T-cell (primary cell): ENCODE data around the gene CD6. TPM values are rescaled to one million over a fixed set of nuclear protein-coding genes. Genes with fewer than 3 reads are reported as not detected.

Experiments used
- ATAC-seq, 4 experiments: fragments of 200-7000 bp in 3 of 4; fragments of 150-1000 bp in 1 of 4; cut with Tn5 transposase; replicated peaks in 1 of 4; 1 replicate in 3 of 4; 2 replicates in 1 of 4; pipeline ENCODE4 v1.10.0; 2021; ENCODE audit warnings: moderate library complexity in 3 of 4, mild to moderate bottlenecking in 2 of 4, moderate number of reproducible peaks in 1 of 4
- CTCF ChIA-PET, 2 donors: fragments of 300-600 bp; sonication (Branson Sonifier 250); formaldehyde crosslinking; loops; one replicate each; lab custom pipeline; 2022; ENCODE audit warnings: antibody characterized with exemption in 2 of 2; lab: Charles Lee
- POLR2A ChIA-PET, 2 donors: fragments of 300-600 bp; sonication (Branson Sonifier 250); formaldehyde crosslinking; loops; one replicate each; lab custom pipeline; 2022; ENCODE audit warnings: antibody characterized with exemption in 2 of 2; lab: Charles Lee
- DNase-seq, 35 experiments: peaks; one replicate each; pipeline versions ENCODE4 v3.0.0 to v3.0.0-alpha.2; 2013 to 2023
- H3K27ac ChIP-seq: one replicate; pipeline ENCODE4 v1.5.1; 2013; ENCODE audit warnings: low read length
- H3K27me3 ChIP-seq, 2 experiments: replicated peaks in 1 of 2; 1 replicate in 1 of 2; 2 replicates in 1 of 2; pipeline versions ENCODE4 v1.6.1 to v1.7.0; 2013; ENCODE audit warnings: low read length in 1 of 2, mixed read lengths in 1 of 2; ENCODE audit not compliant: control insufficient read depth in 2 of 2, insufficient read depth in 2 of 2; ENCODE audit errors: extremely low read depth in 1 of 2
- H3K36me3 ChIP-seq, 2 donors: 1 replicate in 1 of 2; 2 replicates in 1 of 2; pipeline versions ENCODE4 v1.6.1 to v1.7.0; 2013; ENCODE audit warnings: low read length in 1 of 2; ENCODE audit not compliant: control insufficient read depth in 2 of 2, insufficient read depth in 1 of 2; ENCODE audit errors: extremely low read depth in 1 of 2
- H3K4me1 ChIP-seq, 2 experiments: 1 replicate in 1 of 2; 2 replicates in 1 of 2; pipeline versions ENCODE4 v1.6.1 to v1.7.0; 2013; ENCODE audit warnings: low read length in 2 of 2, mixed read lengths in 1 of 2; ENCODE audit not compliant: insufficient read depth in 2 of 2, control insufficient read depth in 1 of 2; ENCODE audit errors: extremely low read depth in 1 of 2
- H3K4me3 ChIP-seq, 2 donors: 1 replicate in 1 of 2; 2 replicates in 1 of 2; pipeline versions ENCODE4 v1.5.1 to v1.7.0; 2013; ENCODE audit warnings: mild to moderate bottlenecking in 2 of 2, low read length in 1 of 2, moderate library complexity in 1 of 2; ENCODE audit not compliant: control insufficient read depth in 1 of 2; ENCODE audit errors: extremely low read depth in 1 of 2
- H3K9me3 ChIP-seq: 2 replicates; pipeline ENCODE4 v1.7.0; 2013
- H3K27ac Mint-ChIP-seq, 2 donors: one replicate each; pipeline ENCODE4 v1.8.0; 2020 to 2021; ENCODE audit warnings: mild to moderate bottlenecking in 2 of 2, mixed read lengths in 2 of 2
- H3K27me3 Mint-ChIP-seq, 2 donors: one replicate each; pipeline ENCODE4 v1.8.0; 2021 to 2022; ENCODE audit warnings: mixed read lengths in 2 of 2
- H3K36me3 Mint-ChIP-seq: one replicate; pipeline ENCODE4 v1.8.0; 2021; ENCODE audit warnings: mixed read lengths
- H3K4me1 Mint-ChIP-seq, 3 donors: one replicate each; pipeline ENCODE4 v1.8.0; 2020 to 2022; ENCODE audit warnings: mixed read lengths in 3 of 3, mild to moderate bottlenecking in 1 of 3
- H3K4me3 Mint-ChIP-seq, 3 donors: one replicate each; pipeline ENCODE4 v1.8.0; 2020 to 2022; ENCODE audit warnings: mild to moderate bottlenecking in 3 of 3, mixed read lengths in 3 of 3, moderate library complexity in 3 of 3
- H3K9me3 Mint-ChIP-seq, 3 donors: one replicate each; pipeline ENCODE4 v1.8.0; 2020 to 2022; ENCODE audit warnings: mixed read lengths in 3 of 3
- WGBS: methylation state at CpG from one replicate; pipeline ENCODE4 v1.1.5; 2013; ENCODE audit warnings: missing lambda C conversion rate; ENCODE audit not compliant: insufficient coverage; 5-methylcytosine and 5-hydroxymethylcytosine counted together
- total RNA-seq, 35 experiments: library from RNA in 6 of 35; stranded (reverse) in 6 of 35; fragments of 120-200 nt in 1 of 35; gene quantifications; one replicate each; pipeline versions ENCODE4 v1.2.1 to v1.2.4 and lab custom pipeline; 2013 to 2026

CD6 gene
- total RNA-seq, 5 donors from 2014 or later (not counting 1 experiment from before 2014, with no cell fraction given) = 413 to 594 (median 495) TPM

GRCh38 chr11:61034111-61034510 is 62.6 kb downstream of the CD6 start:
- peaks cover 0 to 2% of the 10 kb centered on the region in 2 donors for H3K36me3 ChIP-seq
- no peaks in the 10 kb centered on the region for H3K9me3 ChIP-seq
- Mint-ChIP-seq H3K4me1 (peaks cover 60 to 68% (median 68%) of the 10 kb centered on the region in 3 donors), H3K9me3 (no peaks in the 10 kb centered on the region), H3K27me3 (no peaks in the 10 kb centered on the region), H3K36me3 (peaks cover 5% of the 10 kb centered on the region), H3K4me3 (no peak overlapping the region), H3K27ac (no peak overlapping the region)
- H3K4me3 ChIP-seq = no peak overlapping the region
- ATAC-seq = no peak
- H3K27me3 ChIP-seq = no peaks in the 10 kb centered on the region
- DNase-seq = no peak
- POLR2A ChIA-PET = interaction anchor here in 1 of 2 donors (1.7 kb wide), 1 partner anchor 8 kb away, joined by 15 read pairs; no protein-coding TSS in a partner anchor
- CTCF ChIA-PET = interaction anchor here in 1 of 2 donors (0.6 kb wide), 1 partner anchor 27 kb away, joined by 4 read pairs; no protein-coding TSS in a partner anchor
- no peak overlapping the region for H3K27ac ChIP-seq
- 94% methylated on average over 2 of the region's 4 CpGs for WGBS
- H3K4me1 ChIP-seq = peaks cover 10 to 50% of the 10 kb centered on the region in 2 experiments

GRCh38 chr11:61034704-61035525 is 63.4 kb downstream of the CD6 start:
- H3K4me1 ChIP-seq = peaks cover 10 to 52% of the 10 kb centered on the region in 2 experiments
- Mint-ChIP-seq H3K4me1 (peaks cover 58 to 65% (median 65%) of the 10 kb centered on the region in 3 donors), H3K9me3 (no peaks in the 10 kb centered on the region), H3K36me3 (peaks cover 5% of the 10 kb centered on the region), H3K27ac (peak overlapping the region; percentile 74 to 91), H3K4me3 (peak overlapping the region in 2 of 3 donors; percentile 46 to 68), H3K27me3 (no peaks in the 10 kb centered on the region)
- no peaks in the 10 kb centered on the region for H3K9me3 ChIP-seq
- 93% methylated on average over 7 of the region's 15 CpGs for WGBS
- no peak overlapping the region for H3K27ac ChIP-seq
- no peak overlapping the region for H3K4me3 ChIP-seq
- no peaks in the 10 kb centered on the region for H3K27me3 ChIP-seq
- ChIA-PET POLR2A (interaction anchor here in 1 of 2 donors (1.1 kb wide), 1 partner anchor 14 kb away, joined by 3 read pairs; no protein-coding TSS in a partner anchor), CTCF (interaction anchor here in 1 of 2 donors (0.6 kb wide), 1 partner anchor 11 kb away, joined by 8 read pairs; no protein-coding TSS in a partner anchor)
- DNase-seq (no peak), ATAC-seq (peak in 1 of 4 experiments; percentile 28)
- H3K36me3 ChIP-seq = peaks cover 0 to 2% of the 10 kb centered on the region in 2 donors

DNA sequence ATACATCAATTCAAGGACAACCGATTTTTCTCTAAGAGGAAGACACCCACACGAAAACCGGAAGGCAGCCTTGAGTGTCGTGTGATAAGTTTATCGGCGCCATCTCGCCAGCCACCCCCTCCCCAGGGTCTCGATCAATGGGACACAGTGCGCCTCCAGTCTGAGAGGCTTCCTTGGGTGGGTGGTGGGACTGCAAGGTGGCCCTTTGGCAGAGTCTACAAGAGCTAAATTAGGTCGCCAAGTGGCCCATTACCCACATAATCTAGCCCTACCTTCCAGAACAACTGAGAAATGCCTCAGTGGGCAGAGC is 64.0 kb downstream of the CD6 start:
- no peak overlapping the region for H3K4me3 ChIP-seq
- no peaks in the 10 kb centered on the region for H3K9me3 Mint-ChIP-seq
- WGBS = 67% methylated on average over 1 of the region's 10 CpGs
- DNase-seq = no peak
- no peaks in the 10 kb centered on the region for H3K27me3 ChIP-seq
- peak in 3 of 4 experiments; percentile 41 to 51 (median 43) for ATAC-seq
- H3K4me1 ChIP-seq = peaks cover 13 to 54% of the 10 kb centered on the region in 2 experiments
- H3K36me3 ChIP-seq = peaks cover 0 to 2% of the 10 kb centered on the region in 2 donors
- no peaks in the 10 kb centered on the region for H3K27me3 Mint-ChIP-seq
- H3K9me3 ChIP-seq = no peaks in the 10 kb centered on the region
- H3K4me1 Mint-ChIP-seq = peaks cover 59 to 66% (median 65%) of the 10 kb centered on the region in 3 donors
- ChIA-PET CTCF (no interaction called here), POLR2A (interaction anchor here (0.5 to 1.1 kb wide), 3 partner anchors 7 to 49 kb away, joined by 3 to 4 read pairs (median 3); no protein-coding TSS in a partner anchor)
- peak overlapping the region; percentile 14 for H3K27ac ChIP-seq
- H3K27ac Mint-ChIP-seq = peak overlapping the region; percentile 74 to 91
- peaks cover 2% of the 10 kb centered on the region for H3K36me3 Mint-ChIP-seq
- peak overlapping the region; percentile 13 to 68 (median 46) for H3K4me3 Mint-ChIP-seq

DNA sequence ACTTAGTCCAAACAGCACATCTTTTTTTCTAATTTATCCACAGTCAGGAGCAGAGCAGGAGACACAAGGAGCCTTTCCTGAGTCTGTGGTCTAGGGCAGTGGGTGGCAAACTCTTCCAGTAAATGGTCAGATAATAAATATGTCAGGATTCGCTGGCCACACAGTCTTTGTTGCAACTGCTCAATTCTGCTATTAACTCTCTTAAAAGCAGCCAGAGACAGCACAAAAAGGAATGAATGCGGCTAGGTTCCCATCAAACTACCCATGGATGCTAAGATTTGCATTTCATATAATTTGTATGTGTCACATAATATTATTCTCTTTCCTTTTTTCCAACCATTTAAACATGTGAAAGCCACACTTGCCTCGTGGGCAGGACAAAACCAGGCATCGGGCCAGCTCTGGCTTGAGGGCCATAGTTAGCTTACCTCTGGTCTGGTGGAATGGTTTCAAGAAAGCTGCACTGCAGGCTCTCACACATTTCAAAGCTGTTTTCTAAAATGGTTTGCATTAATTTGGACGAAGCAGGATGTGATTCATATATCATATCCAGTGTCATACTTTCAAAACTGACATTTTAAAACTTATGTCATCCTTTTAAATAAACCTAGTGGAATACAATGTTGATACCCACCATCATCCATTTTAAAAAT is 66.1 kb downstream of the CD6 start:
- Histone ChIP-seq H3K4me1 (peaks cover 22 to 75% of the 10 kb centered on the region in 2 experiments), H3K4me3 (no peak overlapping the region), H3K9me3 (no peaks in the 10 kb centered on the region), H3K27me3 (no peaks in the 10 kb centered on the region), H3K27ac (no peak overlapping the region), H3K36me3 (peaks cover 0 to 2% of the 10 kb centered on the region in 2 donors)
- DNase-seq = no peak
- ATAC-seq = no peak
- no CpG with 5 or more reads among the region's 5 CpGs for WGBS
- Mint-ChIP-seq H3K36me3 (peaks cover 2% of the 10 kb centered on the region), H3K27ac (peak overlapping the region; percentile 66 to 86), H3K4me3 (peak overlapping the region in 1 of 3 donors; percentile 25), H3K9me3 (no peaks in the 10 kb centered on the region), H3K27me3 (no peaks in the 10 kb centered on the region), H3K4me1 (peaks cover 64 to 73% (median 66%) of the 10 kb centered on the region in 3 donors)
- ChIA-PET POLR2A (interaction anchor here in 1 of 2 donors (0.6 kb wide), 2 partner anchors 10 to 23 kb away, joined by 3 to 4 read pairs; no protein-coding TSS in a partner anchor), CTCF (no interaction called here)

DNA sequence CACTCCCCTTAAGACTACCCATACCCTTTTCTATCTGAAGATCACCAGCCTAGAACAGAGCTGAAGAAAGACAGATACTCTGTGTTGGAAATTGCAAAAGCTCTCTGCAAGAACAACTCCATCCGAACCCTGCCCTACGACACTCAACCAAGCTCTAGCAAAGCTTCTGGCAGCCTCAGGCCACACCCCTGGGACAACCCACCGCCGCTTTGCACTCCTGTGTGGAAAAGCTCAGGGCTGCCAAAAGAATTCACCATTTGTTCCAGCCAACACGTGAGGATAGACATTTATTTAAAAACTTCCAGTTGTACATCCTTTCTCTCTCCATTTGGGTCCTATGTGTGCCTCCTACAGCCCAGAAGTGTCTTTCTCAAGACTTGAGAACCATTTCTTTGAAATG is 68.4 kb downstream of the CD6 start:
- H3K4me1 Mint-ChIP-seq = peaks cover 55 to 64% (median 62%) of the 10 kb centered on the region in 3 donors
- H3K36me3 ChIP-seq = peaks cover 0 to 2% of the 10 kb centered on the region in 2 donors
- ATAC-seq (no peak), DNase-seq (no peak)
- CTCF ChIA-PET = interaction anchor here in 1 of 2 donors (1.6 kb wide), 1 partner anchor 21 kb away, joined by 6 read pairs; no protein-coding TSS in a partner anchor
- peak overlapping the region; percentile 94 to 97 for H3K27ac Mint-ChIP-seq
- H3K27ac ChIP-seq = peak overlapping the region; percentile 98
- H3K4me3 ChIP-seq = no peak overlapping the region
- H3K4me1 ChIP-seq = peaks cover 24 to 75% of the 10 kb centered on the region in 2 experiments
- POLR2A ChIA-PET = interaction anchor here in 1 of 2 donors (0.6 to 1.3 kb wide), 3 partner anchors 9 to 25 kb away, joined by 3 to 5 read pairs (median 4); no protein-coding TSS in a partner anchor
- peaks cover 2% of the 10 kb centered on the region for H3K36me3 Mint-ChIP-seq
- no peaks in the 10 kb centered on the region for H3K9me3 ChIP-seq
- no peaks in the 10 kb centered on the region for H3K27me3 Mint-ChIP-seq
- no peaks in the 10 kb centered on the region for H3K9me3 Mint-ChIP-seq
- WGBS = 91% methylated on average over 5 of the region's 5 CpGs
- no peaks in the 10 kb centered on the region for H3K27me3 ChIP-seq
- peak overlapping the region in 2 of 3 donors; percentile 37 to 68 for H3K4me3 Mint-ChIP-seq
